HCT116 (cell line): ENCODE measurements around the gene CABP2. TPM values are rescaled to one million over a fixed set of nuclear protein-coding genes. Genes with fewer than 3 reads are reported as not detected.

ENCODE experiments used
- ATAC-seq: fragments of 200-7000 bp; cut with Tn5 transposase; 2 replicates; pipeline ENCODE4 v1.9.1; 2020; ENCODE audit warnings: mild to moderate bottlenecking, moderate library complexity
- BruUV-seq: library from RNA; stranded (reverse); fragments of 400-500 nt; replicated peaks from 2 replicates; lab custom pipeline; 2021; lab: Mats Ljungman, UMichigan
- CTCF ChIA-PET: fragments of 300-600 bp; sonication (Branson Sonifier 250); formaldehyde crosslinking; loops from one replicate; lab custom pipeline; 2021; ENCODE audit warnings: antibody characterized with exemption; lab: Charles Lee
- POLR2A ChIA-PET: fragments of 300-600, 350-600 bp; sonication (Branson Sonifier 250); formaldehyde crosslinking; loops from one replicate; lab custom pipeline; 2021; ENCODE audit warnings: antibody characterized with exemption; lab: Charles Lee
- RAD21 ChIA-PET, 2 experiments: fragments of 300-600 bp; sonication (Branson Sonifier 250); formaldehyde crosslinking; loops; one replicate each; lab custom pipeline; 2023; ENCODE audit warnings: low total read pairs in 2 of 2; ENCODE audit not compliant: uncharacterized antibody in 2 of 2, unreplicated experiment in 2 of 2, low non-redundant PET in 1 of 2; lab: Charles Lee
- DNase-seq: peaks from one replicate; pipeline ENCODE4 v3.0.0-alpha.2; 2010; ENCODE audit warnings: low read depth, low spot score
- H2AFZ ChIP-seq: fragments of 200-600 bp; shearing (Covaris generic), sonication (generic); 2 replicates; pipeline ENCODE4 v1.6.1; 2017; ENCODE audit warnings: low read depth, mixed run types, mixed read lengths, antibody characterized with exemption, low read length; ENCODE audit not compliant: poor library complexity, severe bottlenecking
- H3K27ac ChIP-seq: 2 replicates; pipeline ENCODE4 v1.5.1; 2012; ENCODE audit warnings: low read depth, low read length
- H3K27me3 ChIP-seq: fragments of 200-600 bp; sonication (generic); 2 replicates; pipeline ENCODE4 v1.6.1; 2016; ENCODE audit warnings: mixed run types, low read length, mixed read lengths; ENCODE audit not compliant: insufficient read depth
- H3K36me3 ChIP-seq, 2 experiments: fragments of 200-500 bp in 1 of 2; fragments of 200-600 bp in 1 of 2; sonication (Bioruptor generic) in 1 of 2; sonication (generic) in 1 of 2; 2 replicates each; pipeline versions ENCODE4 v1.5.1 to v1.6.1; 2014 to 2016; ENCODE audit warnings: low read length in 2 of 2, inconsistent platforms in 1 of 2, mixed read lengths in 1 of 2, mixed run types in 1 of 2; ENCODE audit not compliant: insufficient read depth in 2 of 2, control insufficient read depth in 1 of 2
- H3K4me1 ChIP-seq, 2 experiments: fragments of 200-600 bp in 1 of 2; sonication (generic) in 1 of 2; 2 replicates each; pipeline versions ENCODE4 v1.5.1 to v1.6.1; 2012 to 2017; ENCODE audit warnings: low read length in 2 of 2, inconsistent platforms in 1 of 2, mild to moderate bottlenecking in 1 of 2, mixed read lengths in 1 of 2, mixed run types in 1 of 2, moderate library complexity in 1 of 2; ENCODE audit not compliant: insufficient read depth in 2 of 2, control insufficient read depth in 1 of 2
- H3K4me2 ChIP-seq: fragments of 200-600 bp; sonication (generic); 2 replicates; pipeline ENCODE4 v1.6.1; 2017; ENCODE audit warnings: mixed run types, low read length, mixed read lengths
- H3K4me3 ChIP-seq, 2 experiments: fragments of 200-600 bp in 1 of 2; sonication (generic) in 1 of 2; replicated peaks in 1 of 2; 2 replicates each; pipeline ENCODE4 v1.5.1; 2011 to 2016; ENCODE audit warnings: low read length in 2 of 2, control low read depth in 1 of 2, low read depth in 1 of 2, mild to moderate bottlenecking in 1 of 2, mixed read lengths in 1 of 2, mixed run types in 1 of 2
- H3K79me2 ChIP-seq: fragments of 200-600 bp; sonication (generic); 2 replicates; pipeline ENCODE4 v1.6.1; 2017; ENCODE audit warnings: mild to moderate bottlenecking, mixed run types, low read length, moderate library complexity, mixed read lengths; ENCODE audit not compliant: insufficient read depth
- H3K9ac ChIP-seq: fragments of 200-600 bp; sonication (generic); 2 replicates; pipeline ENCODE4 v1.6.1; 2016; ENCODE audit warnings: low read length, mixed read lengths
- H3K9me2 ChIP-seq: fragments of 200-600 bp; sonication (generic), shearing (Covaris generic); 2 replicates; pipeline ENCODE4 v1.6.1; 2017; ENCODE audit warnings: mixed run types, mild to moderate bottlenecking, moderate library complexity; ENCODE audit not compliant: insufficient read depth
- H3K9me3 ChIP-seq, 2 experiments: fragments of 200-500 bp in 1 of 2; fragments of 200-600 bp in 1 of 2; sonication (Bioruptor generic) in 1 of 2; sonication (generic) in 1 of 2; 2 replicates each; pipeline ENCODE4 v1.6.1; 2014 to 2017; ENCODE audit warnings: low read length in 2 of 2, mixed read lengths in 2 of 2, inconsistent platforms in 1 of 2, low read depth in 1 of 2, mild to moderate bottlenecking in 1 of 2, mixed run types in 1 of 2, moderate library complexity in 1 of 2; ENCODE audit not compliant: control insufficient read depth in 1 of 2, insufficient read depth in 1 of 2
- H4K20me1 ChIP-seq: fragments of 200-600 bp; sonication (generic), shearing (Covaris generic); 2 replicates; pipeline ENCODE4 v1.6.1; 2017; ENCODE audit warnings: mixed run types, mild to moderate bottlenecking, moderate library complexity; ENCODE audit not compliant: insufficient read depth
- CBX3 ChIP-seq: IDR thresholded peaks from 2 replicates; pipeline ENCODE4 v1.6.1; 2012; ENCODE audit warnings: low read depth
- CEBPB ChIP-seq: IDR thresholded peaks from 2 replicates; pipeline ENCODE4 v1.6.1; 2012; ENCODE audit warnings: low read depth
- EGR1 ChIP-seq: IDR thresholded peaks from 2 replicates; pipeline ENCODE4 v1.6.1; 2012; ENCODE audit warnings: low read depth
- ELF1 ChIP-seq: IDR thresholded peaks from 2 replicates; pipeline ENCODE4 v1.6.1; 2012; ENCODE audit warnings: low read depth, borderline replicate concordance
- EZH2 ChIP-seq: fragments of 200-600 bp; sonication (generic); IDR thresholded peaks from 2 replicates; pipeline ENCODE4 v1.6.1; 2017; ENCODE audit warnings: antibody characterized with exemption, mixed run types
- EZH2phosphoT487 ChIP-seq: fragments of 200-600 bp; IDR thresholded peaks from 2 replicates; pipeline ENCODE4 v1.6.1; 2018; ENCODE audit warnings: antibody characterized with exemption, borderline replicate concordance
- FOSL1 ChIP-seq: IDR thresholded peaks from 2 replicates; pipeline ENCODE4 v1.6.1; 2012; ENCODE audit warnings: low read depth
- JUND ChIP-seq: IDR thresholded peaks from 2 replicates; pipeline ENCODE4 v1.6.1; 2012
- POLR2A ChIP-seq: IDR thresholded peaks from 2 replicates; pipeline ENCODE4 v1.7.0; 2011; ENCODE audit warnings: borderline replicate concordance; ENCODE audit not compliant: insufficient read depth, insufficient read length; ENCODE audit errors: extremely low read depth
- POLR2AphosphoS5 ChIP-seq: IDR thresholded peaks from 2 replicates; pipeline ENCODE4 v1.6.1; 2011; ENCODE audit warnings: mild to moderate bottlenecking, low read depth, low read length, moderate library complexity
- RAD21 ChIP-seq: IDR thresholded peaks from 2 replicates; pipeline ENCODE4 v1.6.1; 2012; ENCODE audit warnings: low read depth, mild to moderate bottlenecking
- REST ChIP-seq: IDR thresholded peaks from 2 replicates; pipeline ENCODE4 v1.6.1; 2012; ENCODE audit warnings: low read depth
- SIN3A ChIP-seq: IDR thresholded peaks from 2 replicates; pipeline ENCODE4 v1.6.1; 2012; ENCODE audit warnings: low read depth
- SP1 ChIP-seq: IDR thresholded peaks from 2 replicates; pipeline ENCODE4 v1.6.1; 2012; ENCODE audit warnings: low read depth
- TCF7L2 ChIP-seq: IDR thresholded peaks from 2 replicates; pipeline ENCODE4 v1.7.0; 2011; ENCODE audit warnings: borderline replicate concordance, inconsistent platforms; ENCODE audit not compliant: insufficient read depth, insufficient read length; ENCODE audit errors: extremely low read depth
- YY1 ChIP-seq: IDR thresholded peaks from 2 replicates; pipeline ENCODE4 v1.6.1; 2011; ENCODE audit warnings: low read length, low read depth, moderate library complexity, mild to moderate bottlenecking; ENCODE audit not compliant: insufficient replicate concordance; ENCODE audit errors: extremely low read depth
- ZFX ChIP-seq: fragments of 450-650 bp; IDR thresholded peaks from 2 replicates; pipeline ENCODE4 v1.6.1; 2017
- intact Hi-C: fragments of 100-400 bp; cut with micrococcal nuclease; formaldehyde crosslinking; loops from 2 replicates; pipeline ENCODE4 v1.10.0; 2022
- total RNA-seq: library from RNA; stranded (reverse); gene quantifications from one replicate; pipeline ENCODE4 v1.2.1, GENCODE V29; 2021; ENCODE audit not compliant: unreplicated experiment
- TF ChIP-seq, protein P1 (sequence below): IDR thresholded peaks from 2 replicates; pipeline ENCODE4 v1.6.1; 2011; ENCODE audit warnings: mild to moderate bottlenecking, low read length, moderate library complexity; ENCODE audit not compliant: insufficient replicate concordance; ENCODE audit errors: extremely low read depth

The CABP2 gene
- total RNA-seq, 1 experiment from 2014 or later, result not detected

DNA sequence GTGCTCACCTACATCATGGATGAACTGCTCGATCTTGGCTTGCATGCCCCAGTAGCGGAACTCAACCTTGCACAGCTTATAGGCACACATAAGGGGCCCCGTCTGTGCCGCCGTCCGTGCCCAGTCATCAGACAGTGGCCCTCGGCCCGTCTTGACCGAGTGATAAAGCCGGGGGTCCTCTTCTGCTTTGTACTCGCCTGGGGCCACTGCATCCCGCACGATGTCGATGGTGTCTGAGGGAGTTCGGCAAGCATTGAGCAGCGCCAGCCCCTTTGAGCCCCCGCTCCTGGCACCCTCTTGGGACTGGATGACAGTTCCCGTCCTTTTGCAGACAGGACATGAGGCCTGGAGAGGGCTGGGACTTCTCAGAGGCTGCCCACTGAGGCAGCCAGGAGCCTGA, 21.4 kb downstream of the CABP2 start:
- peaks cover 24% of the 10 kb centered on the region for H3K79me2 ChIP-seq
- no peaks in the 10 kb centered on the region for H3K9me2 ChIP-seq
- POLR2A ChIA-PET, result no interaction called here
- H3K27me3 ChIP-seq, result no peaks in the 10 kb centered on the region
- ATAC-seq (no peak), DNase-seq (no peak)
- H3K9me3 ChIP-seq, result no peaks in the 10 kb centered on the region
- no peak overlapping the region for H3K27ac ChIP-seq
- intact Hi-C loops, result no loop called here
- H3K4me3 ChIP-seq, result no peak overlapping the region
- H3K4me1 ChIP-seq, result peaks cover 23 to 25% of the 10 kb centered on the region in 2 experiments
- TF ChIP-seq JUND (no peak), ZFX (no peak), RAD21 (no peak), ELF1 (no peak), EZH2 (no peak), SIN3A (no peak), POLR2A (no peak), EGR1 (no peak), FOSL1 (no peak), CEBPB (no peak), YY1 (no peak), SP1 (no peak), POLR2AphosphoS5 (no peak), EZH2phosphoT487 (no peak), CBX3 (no peak), TCF7L2 (no peak), REST (no peak)
- TF ChIP-seq, protein P1, sequence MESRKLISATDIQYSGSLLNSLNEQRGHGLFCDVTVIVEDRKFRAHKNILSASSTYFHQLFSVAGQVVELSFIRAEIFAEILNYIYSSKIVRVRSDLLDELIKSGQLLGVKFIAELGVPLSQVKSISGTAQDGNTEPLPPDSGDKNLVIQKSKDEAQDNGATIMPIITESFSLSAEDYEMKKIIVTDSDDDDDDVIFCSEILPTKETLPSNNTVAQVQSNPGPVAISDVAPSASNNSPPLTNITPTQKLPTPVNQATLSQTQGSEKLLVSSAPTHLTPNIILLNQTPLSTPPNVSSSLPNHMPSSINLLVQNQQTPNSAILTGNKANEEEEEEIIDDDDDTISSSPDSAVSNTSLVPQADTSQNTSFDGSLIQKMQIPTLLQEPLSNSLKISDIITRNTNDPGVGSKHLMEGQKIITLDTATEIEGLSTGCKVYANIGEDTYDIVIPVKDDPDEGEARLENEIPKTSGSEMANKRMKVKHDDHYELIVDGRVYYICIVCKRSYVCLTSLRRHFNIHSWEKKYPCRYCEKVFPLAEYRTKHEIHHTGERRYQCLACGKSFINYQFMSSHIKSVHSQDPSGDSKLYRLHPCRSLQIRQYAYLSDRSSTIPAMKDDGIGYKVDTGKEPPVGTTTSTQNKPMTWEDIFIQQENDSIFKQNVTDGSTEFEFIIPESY, result no peak
- BruUV-seq, result no TSS peak
- CTCF ChIA-PET, result no interaction called here
- no peak overlapping the region for H3K4me2 ChIP-seq
- no peak overlapping the region for H3K9ac ChIP-seq
- H2AFZ ChIP-seq, result no peak overlapping the region
- peaks cover 8 to 10% of the 10 kb centered on the region in 2 experiments; a peak in 3 of 4 replicates for H3K36me3 ChIP-seq
- RAD21 ChIA-PET, result no interaction called here
- no peaks in the 10 kb centered on the region for H4K20me1 ChIP-seq
